SK-N-SH treated with all-trans-retinoic acid at 6 μM for 48 hours (cell line): ENCODE measurements around the gene SHISA2.

Experiments used
- ARNTL ChIP-seq: fragments of 450-650 bp; formaldehyde crosslinking; IDR thresholded peaks from 2 replicates; pipeline ENCODE4 v1.5.0; 2020; ENCODE audit warnings: low read depth, mild to moderate bottlenecking, moderate library complexity, borderline replicate concordance
- BACH2 ChIP-seq: fragments of 250-450 bp; sonication (Bioruptor Pico); IDR thresholded peaks from 2 replicates; pipeline ENCODE4 v1.9.0; 2021; ENCODE audit warnings: mild to moderate bottlenecking, borderline replicate concordance
- CREB5 ChIP-seq: fragments of 250-450 bp; sonication (Bioruptor Pico); IDR thresholded peaks from 2 replicates; pipeline ENCODE4 v1.5.1; 2020; ENCODE audit warnings: low read depth, mild to moderate bottlenecking, moderate library complexity
- CSDC2 ChIP-seq: fragments of 250-450 bp; sonication (Bioruptor Pico); IDR thresholded peaks from 2 replicates; pipeline ENCODE4 v1.5.0; 2020; ENCODE audit warnings: mild to moderate bottlenecking, moderate library complexity
- ISL1 ChIP-seq: fragments of 250-450 bp; sonication (Bioruptor Pico); IDR thresholded peaks from 2 replicates; pipeline ENCODE4 v2.1.2; 2022; ENCODE audit warnings: mild to moderate bottlenecking, moderate library complexity
- OSR1 ChIP-seq: fragments of 250-450 bp; sonication (Bioruptor Pico); IDR thresholded peaks from 2 replicates; pipeline ENCODE4 v1.8.0; 2022; ENCODE audit warnings: moderate library complexity, mild to moderate bottlenecking, inconsistent platforms
- PPARA ChIP-seq: fragments of 250-450 bp; sonication (Bioruptor Pico); IDR thresholded peaks from 2 replicates; pipeline ENCODE4 v1.5.0; 2020; ENCODE audit warnings: mild to moderate bottlenecking, borderline replicate concordance
- RARB ChIP-seq: fragments of 250-450 bp; sonication (Bioruptor Pico); IDR thresholded peaks from 2 replicates; pipeline ENCODE4 v1.8.0; 2021; ENCODE audit warnings: mild to moderate bottlenecking, moderate library complexity
- ZC3H10 ChIP-seq: fragments of 250-450 bp; sonication (Bioruptor Pico); IDR thresholded peaks from 2 replicates; pipeline ENCODE4 v1.5.1; 2021; ENCODE audit warnings: mild to moderate bottlenecking, moderate library complexity
- ZFP30 ChIP-seq: fragments of 450-650 bp; formaldehyde crosslinking; IDR thresholded peaks from 2 replicates; pipeline ENCODE4 v1.5.0; 2022; ENCODE audit warnings: mild to moderate bottlenecking, moderate library complexity
- ZNF565 ChIP-seq: fragments of 450-650 bp; formaldehyde crosslinking; conservative IDR thresholded peaks from 2 replicates; pipeline ENCODE4 v1.5.0; 2020; ENCODE audit warnings: low read depth, mild to moderate bottlenecking, moderate library complexity
- ZNF70 ChIP-seq: fragments of 450-650 bp; formaldehyde crosslinking; IDR thresholded peaks from 2 replicates; pipeline ENCODE4 v1.5.0; 2020; ENCODE audit warnings: mild to moderate bottlenecking, moderate library complexity
- ZNF8 ChIP-seq: fragments of 450-650 bp; formaldehyde crosslinking; IDR thresholded peaks from 2 replicates; pipeline ENCODE4 v1.5.0; 2020; ENCODE audit warnings: mild to moderate bottlenecking, moderate library complexity

DNA sequence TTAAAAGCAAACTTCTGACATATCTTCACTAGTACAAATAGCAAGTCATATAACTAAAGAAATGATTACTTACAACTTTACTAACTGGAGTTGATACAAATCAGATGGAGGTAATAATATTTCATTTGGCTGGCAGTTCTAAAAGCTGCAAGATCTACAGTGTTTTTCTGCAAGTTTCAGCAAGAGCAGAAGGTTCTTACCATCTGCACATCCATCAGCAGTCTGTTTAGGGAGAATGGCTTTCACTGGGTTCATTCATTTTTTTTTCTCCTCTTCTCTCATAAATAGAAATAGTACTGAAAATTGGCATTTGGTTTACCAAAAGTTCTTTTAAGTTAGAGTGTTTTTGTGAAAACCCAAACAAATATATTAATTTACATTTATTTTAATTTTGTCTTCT is 3.1 kb upstream of the SHISA2 start:
- no peak for TF ChIP-seq ISL1
- TF ChIP-seq ZFP30 (CRISPR knock-in tag) = no peak
- TF ChIP-seq CREB5 (CRISPR knock-in tag) = no peak
- no peak for TF ChIP-seq PPARA (CRISPR knock-in tag)
- no peak for TF ChIP-seq BACH2 (CRISPR knock-in tag)
- no peak for TF ChIP-seq CSDC2
- TF ChIP-seq ZNF8 (CRISPR knock-in tag) = no peak
- no peak for TF ChIP-seq ZC3H10 (CRISPR knock-in tag)
- no peak for TF ChIP-seq ZNF565
- no peak for TF ChIP-seq ZNF70 (CRISPR knock-in tag)
- TF ChIP-seq OSR1 (CRISPR knock-in tag) = no peak
- TF ChIP-seq ARNTL (CRISPR knock-in tag) = no peak
- TF ChIP-seq RARB = no peak
